Vagina (tissue), 2 donors: Measurements from ENCODE around the gene BCAS2.

Experiments
- POLR2A ChIP-seq, 2 donors: fragments of 450-650 bp; IDR thresholded peaks; one replicate each; pipeline ENCODE4 v1.6.1; 2017; ENCODE audit warnings: antibody characterized with exemption in 2 of 2, mild to moderate bottlenecking in 2 of 2, moderate library complexity in 2 of 2
- POLR2AphosphoS5 ChIP-seq, 2 donors: sonication (generic); formaldehyde crosslinking; IDR thresholded peaks; one replicate each; pipeline ENCODE4 v1.9.0; 2017; ENCODE audit warnings: antibody characterized with exemption in 2 of 2, mild to moderate bottlenecking in 2 of 2, low read depth in 1 of 2; ENCODE audit not compliant: insufficient read depth in 1 of 2
- TF ChIP-seq, protein P1 (sequence below), 3 experiments: fragments of 450-650 bp in 2 of 3; fragments of 200-600 bp in 1 of 3; sonication (generic) in 1 of 3; IDR thresholded peaks; one replicate each; pipeline ENCODE4 v1.5.1; 2017 to 2019; ENCODE audit warnings: antibody characterized with exemption in 3 of 3, mild to moderate bottlenecking in 2 of 3, moderate library complexity in 2 of 3

DNA sequence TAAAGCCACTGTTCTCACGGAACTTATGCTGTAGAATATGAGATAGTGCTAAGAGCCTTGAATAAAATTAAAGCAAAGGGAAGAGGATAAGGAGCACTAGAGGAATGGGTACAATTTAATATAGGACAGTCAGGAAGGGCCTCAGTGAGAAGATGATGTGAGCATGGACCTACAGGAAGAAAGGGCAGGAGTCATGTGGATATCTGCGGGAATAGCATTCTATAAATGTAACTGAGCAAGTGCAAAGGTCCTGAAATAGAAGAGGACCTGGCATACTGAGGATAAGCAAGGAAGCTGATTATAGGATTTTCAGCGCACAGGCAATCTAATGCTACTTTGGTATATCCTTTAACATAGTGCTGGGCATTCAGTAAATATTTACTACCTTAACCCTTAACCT lies 12.6 kb upstream of the BCAS2 start:
- TF ChIP-seq, protein P1, sequence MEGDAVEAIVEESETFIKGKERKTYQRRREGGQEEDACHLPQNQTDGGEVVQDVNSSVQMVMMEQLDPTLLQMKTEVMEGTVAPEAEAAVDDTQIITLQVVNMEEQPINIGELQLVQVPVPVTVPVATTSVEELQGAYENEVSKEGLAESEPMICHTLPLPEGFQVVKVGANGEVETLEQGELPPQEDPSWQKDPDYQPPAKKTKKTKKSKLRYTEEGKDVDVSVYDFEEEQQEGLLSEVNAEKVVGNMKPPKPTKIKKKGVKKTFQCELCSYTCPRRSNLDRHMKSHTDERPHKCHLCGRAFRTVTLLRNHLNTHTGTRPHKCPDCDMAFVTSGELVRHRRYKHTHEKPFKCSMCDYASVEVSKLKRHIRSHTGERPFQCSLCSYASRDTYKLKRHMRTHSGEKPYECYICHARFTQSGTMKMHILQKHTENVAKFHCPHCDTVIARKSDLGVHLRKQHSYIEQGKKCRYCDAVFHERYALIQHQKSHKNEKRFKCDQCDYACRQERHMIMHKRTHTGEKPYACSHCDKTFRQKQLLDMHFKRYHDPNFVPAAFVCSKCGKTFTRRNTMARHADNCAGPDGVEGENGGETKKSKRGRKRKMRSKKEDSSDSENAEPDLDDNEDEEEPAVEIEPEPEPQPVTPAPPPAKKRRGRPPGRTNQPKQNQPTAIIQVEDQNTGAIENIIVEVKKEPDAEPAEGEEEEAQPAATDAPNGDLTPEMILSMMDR (IDR thresholded peaks at IDR 0.05): no peak
- TF ChIP-seq POLR2AphosphoS5 (IDR thresholded peaks at IDR 0.05; ENCODE audit: insufficient read depth in 1 of 2, low read depth in 1 of 2) (no peak), POLR2A (IDR thresholded peaks at IDR 0.05) (no peak)
